Measurements from ENCODE around the gene TXNRD3. TPM values are rescaled to one million over a fixed set of nuclear protein-coding genes. Genes with fewer than 3 reads are reported as not detected.

TXNRD3 gene
- total RNA-seq, 6 experiments from 2014 or later = 7.3 to 10.4 (median 7.9) TPM

GRCh38 chr3:126665221-126665936, 10.5 kb upstream of the TXNRD3 start:
- H3K27me3 ChIP-seq = no peaks in the 10 kb centered on the region
- no peak for DNase-seq
- intact Hi-C loops (cut with DNase I) = no loop called here
- H3K9me3 ChIP-seq = no peaks in the 10 kb centered on the region
- H3K36me3 ChIP-seq = no peaks in the 10 kb centered on the region
- 93% methylated on average over 3 of the region's 6 CpGs for WGBS (ENCODE audit: insufficient coverage, low coverage, low lambda C conversion rate, missing lambda C conversion rate)
- no peaks in the 10 kb centered on the region for H3K4me1 ChIP-seq
- no peak overlapping the region for H3K27ac ChIP-seq
- no peak for TF ChIP-seq POLR2A (IDR thresholded peaks at IDR 0.05)
- ATAC-seq = no peak
- H3K4me3 ChIP-seq = no peak overlapping the region

GRCh38 chr3:126664591-126665214, 9.8 kb upstream of the TXNRD3 start:
- H3K36me3 ChIP-seq = no peaks in the 10 kb centered on the region
- no peaks in the 10 kb centered on the region for H3K27me3 ChIP-seq
- H3K9me3 ChIP-seq = no peaks in the 10 kb centered on the region
- no peak overlapping the region for H3K4me3 ChIP-seq
- intact Hi-C loops (cut with DNase I) = no loop called here
- ATAC-seq (no peak), DNase-seq (no peak)
- no peak overlapping the region for H3K27ac ChIP-seq
- no peak for TF ChIP-seq CTCF (IDR thresholded peaks at IDR 0.05)
- no peak for TF ChIP-seq POLR2A (IDR thresholded peaks at IDR 0.05)
- WGBS (ENCODE audit: insufficient coverage, low coverage, low lambda C conversion rate, missing lambda C conversion rate) = 50% methylated on average over 1 of the region's 5 CpGs
- no peaks in the 10 kb centered on the region for H3K4me1 ChIP-seq

GRCh38 chr3:126663750-126664149, 8.8 kb upstream of the TXNRD3 start:
- DNase-seq = no peak
- no peaks in the 10 kb centered on the region for H3K4me1 ChIP-seq
- no peaks in the 10 kb centered on the region for H3K36me3 ChIP-seq
- no peak overlapping the region for H3K27ac ChIP-seq
- intact Hi-C loops (cut with DNase I) = no loop called here
- TF ChIP-seq POLR2A (IDR thresholded peaks at IDR 0.05) = no peak
- no peak for TF ChIP-seq CTCF (IDR thresholded peaks at IDR 0.05)
- whole genome bisulfite sequencing (ENCODE audit: insufficient coverage, low coverage, low lambda C conversion rate, missing lambda C conversion rate) = 87% methylated on average over 6 of the region's 8 CpGs
- no peaks in the 10 kb centered on the region for H3K27me3 ChIP-seq
- H3K4me3 ChIP-seq = no peak overlapping the region
- H3K9me3 ChIP-seq = no peaks in the 10 kb centered on the region
- ATAC-seq = no peak

- no peak for TF ChIP-seq CTCF (IDR thresholded peaks at IDR 0.05)
- TF ChIP-seq POLR2A (IDR thresholded peaks at IDR 0.05) = no peak
- Histone ChIP-seq H3K27me3 (no peaks in the 10 kb centered on the region), H3K4me1 (no peaks in the 10 kb centered on the region), H3K9me3 (no peaks in the 10 kb centered on the region), H3K27ac (no peak overlapping the region), H3K36me3 (no peaks in the 10 kb centered on the region), H3K4me3 (no peak overlapping the region)
- WGBS (ENCODE audit: insufficient coverage, low coverage, low lambda C conversion rate, missing lambda C conversion rate) = no CpG with 5 or more reads among the region's 4 CpGs
- ATAC-seq (no peak), DNase-seq (no peak)
- intact Hi-C loops (cut with DNase I) = no loop called here
These were observed 8.3 kb upstream of the TXNRD3 start for GRCh38 chr3:126663257-126663656.

GRCh38 chr3:126661532-126662364, 6.8 kb upstream of the TXNRD3 start:
- intact Hi-C loops (cut with DNase I) = no loop called here
- WGBS (ENCODE audit: insufficient coverage, low coverage, low lambda C conversion rate, missing lambda C conversion rate) = 47% methylated on average over 4 of the region's 11 CpGs
- DNase-seq = no peak
- Histone ChIP-seq H3K4me1 (no peaks in the 10 kb centered on the region), H3K4me3 (no peak overlapping the region), H3K9me3 (no peaks in the 10 kb centered on the region), H3K27ac (no peak overlapping the region), H3K36me3 (no peaks in the 10 kb centered on the region), H3K27me3 (no peaks in the 10 kb centered on the region)
- no peak for ATAC-seq
- TF ChIP-seq POLR2A (IDR thresholded peaks at IDR 0.05) (no peak), CTCF (IDR thresholded peaks at IDR 0.05) (no peak)

All from right lobe of liver (tissue), 6 donors.